Measurements from ENCODE around the gene LEUTX.
"Not testable (repeated sequence)": the region's sequence is repeated elsewhere in the genome, so short reads cannot be mapped to it uniquely, and the experiment has no call there.

LEUTX gene

GRCh38 chr19:39778763-39779162 lies at the start of gene LEUTX:
LEUTX (plus strand) TSS chr19:39778854; CDS start chr19:39778921, 67 bp downstream.
- no peak for DNase-seq

GRCh38 chr19:39729594-39729993 lies 49.1 kb upstream of the LEUTX start:
- DNase-seq, result no peak

GRCh38 chr19:39731685-39732084 lies 47.0 kb upstream of the LEUTX start:
- DNase-seq, result no peak

GRCh38 chr19:39733841-39734240 lies 44.8 kb upstream of the LEUTX start:
- no peak for DNase-seq

- DNase-seq, result no peak
These were observed 43.0 kb upstream of the LEUTX start for GRCh38 chr19:39735688-39736087.

GRCh38 chr19:39736088-39736487 lies 42.6 kb upstream of the LEUTX start:
- no peak for DNase-seq

- DNase-seq, result no peak
These were observed 41.3 kb upstream of the LEUTX start for GRCh38 chr19:39737351-39737750.

- DNase-seq, result no peak
These were observed 40.8 kb upstream of the LEUTX start, which contains the start of gene CLC for GRCh38 chr19:39737891-39738290. CLC (minus strand) TSS chr19:39738029; CDS start chr19:39737952, 77 bp downstream.

- no peak for DNase-seq
These were observed 39.8 kb upstream of the LEUTX start for GRCh38 chr19:39738814-39739213.

- DNase-seq, result no peak
These were observed 38.3 kb upstream of the LEUTX start for GRCh38 chr19:39740395-39740794.

- no peak for DNase-seq
These were observed 33.0 kb upstream of the LEUTX start for GRCh38 chr19:39745643-39746042.

- no peak for DNase-seq
These were observed 31.7 kb upstream of the LEUTX start for GRCh38 chr19:39746836-39747529.

GRCh38 chr19:39749981-39750380 lies 28.7 kb upstream of the LEUTX start:
- no peak for DNase-seq

GRCh38 chr19:39752390-39752789 lies 26.3 kb upstream of the LEUTX start:
- DNase-seq, result no peak

- no peak for DNase-seq
These were observed 25.9 kb upstream of the LEUTX start for GRCh38 chr19:39752795-39753194.

GRCh38 chr19:39754544-39754943 lies 24.1 kb upstream of the LEUTX start:
- no peak for DNase-seq

- DNase-seq, result no peak
These were observed 23.7 kb upstream of the LEUTX start for GRCh38 chr19:39754971-39755370.

- no peak for DNase-seq
These were observed 19.0 kb upstream of the LEUTX start for GRCh38 chr19:39759457-39760184.

GRCh38 chr19:39761851-39762250 lies 16.8 kb upstream of the LEUTX start:
- not testable (repeated sequence) for DNase-seq

GRCh38 chr19:39765091-39766076 lies 13.3 kb upstream of the LEUTX start:
- DNase-seq, result no peak

GRCh38 chr19:39768334-39768733 lies 10.3 kb upstream of the LEUTX start:
- no peak for DNase-seq

GRCh38 chr19:39768786-39769185 lies 9.9 kb upstream of the LEUTX start:
- DNase-seq, result no peak

- no peak for DNase-seq
These were observed 2.2 kb downstream of the LEUTX start for GRCh38 chr19:39780894-39781293.
